KMS-11 (cell line): ENCODE data around the gene PCDHB7.
"Not testable (repeated sequence)": the region's sequence is repeated elsewhere in the genome, so short reads cannot be mapped to it uniquely, and the experiment has no call there.

Experiments used
- H2AFZ ChIP-seq: fragments of 200-600 bp; sonication (generic); 2 replicates; pipeline ENCODE4 v1.6.1; 2016; ENCODE audit warnings: antibody characterized with exemption, mixed run types, low read depth
- H3K27ac ChIP-seq: fragments of 200-600 bp; sonication (generic); 2 replicates; pipeline ENCODE4 v1.6.1; 2016; ENCODE audit warnings: mild to moderate bottlenecking, mixed run types
- H3K27me3 ChIP-seq: fragments of 200-600 bp; sonication (generic); 2 replicates; pipeline ENCODE4 v1.6.1; 2017; ENCODE audit warnings: mild to moderate bottlenecking, low read depth, mixed run types, moderate library complexity; ENCODE audit not compliant: insufficient read depth
- H3K36me3 ChIP-seq: fragments of 200-600 bp; sonication (generic); 2 replicates; pipeline ENCODE4 v1.6.1; 2017; ENCODE audit warnings: mild to moderate bottlenecking, mixed run types; ENCODE audit not compliant: insufficient read depth
- H3K4me1 ChIP-seq: fragments of 200-600 bp; sonication (generic); 2 replicates; pipeline ENCODE4 v1.6.1; 2016; ENCODE audit warnings: mild to moderate bottlenecking, low read depth, mixed run types; ENCODE audit not compliant: poor library complexity, severe bottlenecking
- H3K4me2 ChIP-seq: fragments of 200-600 bp; sonication (generic); 2 replicates; pipeline ENCODE4 v1.7.0; 2016; ENCODE audit warnings: mild to moderate bottlenecking, mixed run types
- H3K4me3 ChIP-seq: fragments of 200-600 bp; sonication (generic); IDR thresholded peaks from 2 replicates; pipeline ENCODE4 v1.6.1; 2017; ENCODE audit warnings: low read depth, low read length, mixed read lengths; ENCODE audit not compliant: insufficient read depth
- H3K79me2 ChIP-seq: fragments of 200-600 bp; sonication (generic); 2 replicates; pipeline ENCODE4 v1.6.1; 2016; ENCODE audit warnings: low read depth, mixed run types; ENCODE audit not compliant: insufficient read depth
- H3K9ac ChIP-seq: fragments of 200-600 bp; sonication (generic); 2 replicates; pipeline ENCODE4 v1.6.1; 2016; ENCODE audit warnings: mild to moderate bottlenecking, mixed run types
- H4K20me1 ChIP-seq: fragments of 200-600 bp; sonication (generic); 2 replicates; pipeline ENCODE4 v1.6.1; 2016; ENCODE audit warnings: mild to moderate bottlenecking, mixed run types; ENCODE audit not compliant: insufficient read depth
- TF ChIP-seq, protein P1 (sequence below): fragments of 200-600 bp; sonication (generic); conservative IDR thresholded peaks from 2 replicates; pipeline ENCODE4 v1.6.1; 2017; ENCODE audit warnings: low read depth, mild to moderate bottlenecking, antibody characterized with exemption, low read length, moderate library complexity, mixed read lengths

PCDHB7 gene

DNA sequence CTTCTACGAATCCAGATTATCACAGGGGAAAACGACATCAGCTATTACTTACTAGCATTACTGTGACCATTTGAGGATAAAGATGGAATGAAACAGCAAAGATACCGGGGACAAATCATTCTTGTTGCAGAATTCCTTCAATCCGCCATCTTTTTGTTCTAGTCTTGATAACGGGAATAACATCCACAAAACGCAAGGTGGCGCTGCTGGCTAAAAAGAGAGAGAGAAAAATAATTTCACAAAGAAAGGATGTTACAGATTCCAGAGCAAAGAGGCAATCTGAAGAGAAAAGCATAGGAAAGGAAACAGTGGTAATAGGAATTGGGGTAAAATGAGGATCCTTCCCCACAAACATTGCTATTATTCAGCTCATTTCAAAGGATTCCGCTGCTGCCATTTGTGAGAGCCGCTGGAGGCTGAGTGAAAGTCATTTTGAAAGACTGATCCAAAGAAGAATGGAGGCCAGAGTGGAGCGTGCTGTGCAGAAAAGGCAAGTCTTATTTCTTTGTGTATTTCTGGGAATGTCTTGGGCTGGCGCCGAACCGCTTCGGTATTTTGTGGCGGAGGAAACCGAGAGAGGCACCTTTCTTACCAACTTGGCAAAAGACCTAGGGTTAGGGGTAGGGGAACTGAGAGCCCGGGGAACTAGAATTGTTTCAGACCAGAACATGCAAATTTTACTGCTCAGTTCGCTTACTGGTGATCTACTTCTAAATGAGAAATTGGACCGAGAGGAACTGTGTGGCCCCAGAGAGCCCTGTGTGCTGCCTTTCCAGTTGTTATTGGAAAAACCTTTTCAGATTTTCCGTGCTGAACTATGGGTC is at the start of gene PCDHB7:
Gene PCDHB7, plus strand, starts transcription at position 264 of the 824 bp plus-strand sequence. Its CDS starts 192 bp downstream, at position 456.
- no peaks in the 10 kb centered on the region for H3K79me2 ChIP-seq
- no peak within 1 kb of the TSS for H3K27ac ChIP-seq
- no peaks in the 10 kb centered on the region for H3K27me3 ChIP-seq
- H4K20me1 ChIP-seq = no peaks in the 10 kb centered on the region
- H3K4me2 ChIP-seq = no peak within 1 kb of the TSS
- H3K9ac ChIP-seq = no peak within 1 kb of the TSS
- H3K4me3 ChIP-seq = no peak within 1 kb of the TSS
- H3K4me1 ChIP-seq = no peaks in the 10 kb centered on the region
- H2AFZ ChIP-seq = no peak within 1 kb of the TSS
- TF ChIP-seq, protein P1, sequence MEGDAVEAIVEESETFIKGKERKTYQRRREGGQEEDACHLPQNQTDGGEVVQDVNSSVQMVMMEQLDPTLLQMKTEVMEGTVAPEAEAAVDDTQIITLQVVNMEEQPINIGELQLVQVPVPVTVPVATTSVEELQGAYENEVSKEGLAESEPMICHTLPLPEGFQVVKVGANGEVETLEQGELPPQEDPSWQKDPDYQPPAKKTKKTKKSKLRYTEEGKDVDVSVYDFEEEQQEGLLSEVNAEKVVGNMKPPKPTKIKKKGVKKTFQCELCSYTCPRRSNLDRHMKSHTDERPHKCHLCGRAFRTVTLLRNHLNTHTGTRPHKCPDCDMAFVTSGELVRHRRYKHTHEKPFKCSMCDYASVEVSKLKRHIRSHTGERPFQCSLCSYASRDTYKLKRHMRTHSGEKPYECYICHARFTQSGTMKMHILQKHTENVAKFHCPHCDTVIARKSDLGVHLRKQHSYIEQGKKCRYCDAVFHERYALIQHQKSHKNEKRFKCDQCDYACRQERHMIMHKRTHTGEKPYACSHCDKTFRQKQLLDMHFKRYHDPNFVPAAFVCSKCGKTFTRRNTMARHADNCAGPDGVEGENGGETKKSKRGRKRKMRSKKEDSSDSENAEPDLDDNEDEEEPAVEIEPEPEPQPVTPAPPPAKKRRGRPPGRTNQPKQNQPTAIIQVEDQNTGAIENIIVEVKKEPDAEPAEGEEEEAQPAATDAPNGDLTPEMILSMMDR = no peak; the same call in 1 of the 2 replicates
- no peaks in the 10 kb centered on the region for H3K36me3 ChIP-seq

DNA sequence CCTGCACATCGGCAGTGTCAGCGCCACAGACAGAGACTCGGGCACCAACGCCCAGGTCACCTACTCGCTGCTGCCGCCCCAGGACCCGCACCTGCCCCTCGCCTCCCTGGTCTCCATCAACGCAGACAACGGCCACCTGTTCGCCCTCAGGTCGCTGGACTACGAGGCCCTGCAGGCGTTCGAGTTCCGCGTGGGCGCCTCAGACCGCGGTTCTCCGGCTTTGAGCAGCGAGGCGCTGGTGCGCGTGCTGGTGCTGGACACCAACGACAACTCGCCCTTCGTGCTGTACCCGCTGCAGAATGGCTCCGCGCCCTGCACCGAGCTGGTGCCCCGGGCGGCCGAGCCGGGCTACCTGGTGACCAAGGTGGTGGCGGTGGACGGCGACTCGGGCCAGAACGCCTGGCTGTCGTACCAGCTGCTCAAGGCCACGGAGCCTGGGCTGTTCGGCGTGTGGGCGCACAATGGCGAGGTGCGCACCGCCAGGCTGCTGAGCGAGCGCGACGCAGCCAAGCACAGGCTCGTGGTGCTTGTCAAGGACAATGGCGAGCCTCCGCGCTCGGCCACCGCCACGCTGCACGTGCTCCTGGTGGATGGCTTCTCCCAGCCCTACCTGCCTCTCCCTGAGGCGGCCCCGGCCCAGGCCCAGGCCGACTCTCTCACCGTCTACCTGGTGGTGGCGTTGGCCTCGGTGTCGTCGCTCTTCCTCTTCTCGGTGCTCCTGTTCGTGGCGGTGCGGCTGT is 48.9 kb upstream of the PCDHB7 start:
- not testable (repeated sequence) for H3K9ac ChIP-seq, H3K4me3 ChIP-seq, H3K27me3 ChIP-seq, H4K20me1 ChIP-seq, H3K4me2 ChIP-seq, H2AFZ ChIP-seq, H3K27ac ChIP-seq, H3K79me2 ChIP-seq, H3K4me1 ChIP-seq, H3K36me3 ChIP-seq

DNA sequence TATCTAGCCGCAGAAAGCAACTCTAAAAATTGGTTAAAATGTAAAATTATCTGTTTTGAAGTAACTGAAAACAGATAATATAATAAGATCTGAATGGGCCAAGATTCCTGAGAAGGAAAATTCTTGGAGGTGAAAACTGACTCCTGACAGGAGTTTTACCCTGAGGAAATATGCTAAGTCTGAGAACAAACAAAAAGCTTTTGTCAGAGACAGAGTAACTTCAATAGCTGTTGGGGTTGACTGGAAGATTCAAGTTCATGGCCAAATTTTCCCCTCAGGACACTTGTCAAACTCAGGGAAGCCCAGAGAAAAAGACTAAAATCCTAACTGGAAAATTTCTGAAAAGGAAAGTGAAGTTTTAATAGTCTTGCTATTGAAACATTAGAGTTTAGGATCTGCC is 45.1 kb upstream of the PCDHB7 start:
- H3K4me2 ChIP-seq = no peak overlapping the region
- TF ChIP-seq, protein P1 = no peak
- no peaks in the 10 kb centered on the region for H4K20me1 ChIP-seq
- no peak overlapping the region for H2AFZ ChIP-seq
- H3K9ac ChIP-seq = no peak overlapping the region
- no peaks in the 10 kb centered on the region for H3K79me2 ChIP-seq
- no peaks in the 10 kb centered on the region for H3K27me3 ChIP-seq
- no peaks in the 10 kb centered on the region for H3K36me3 ChIP-seq
- no peak overlapping the region for H3K27ac ChIP-seq
- no peak overlapping the region for H3K4me3 ChIP-seq
- no peaks in the 10 kb centered on the region for H3K4me1 ChIP-seq

DNA sequence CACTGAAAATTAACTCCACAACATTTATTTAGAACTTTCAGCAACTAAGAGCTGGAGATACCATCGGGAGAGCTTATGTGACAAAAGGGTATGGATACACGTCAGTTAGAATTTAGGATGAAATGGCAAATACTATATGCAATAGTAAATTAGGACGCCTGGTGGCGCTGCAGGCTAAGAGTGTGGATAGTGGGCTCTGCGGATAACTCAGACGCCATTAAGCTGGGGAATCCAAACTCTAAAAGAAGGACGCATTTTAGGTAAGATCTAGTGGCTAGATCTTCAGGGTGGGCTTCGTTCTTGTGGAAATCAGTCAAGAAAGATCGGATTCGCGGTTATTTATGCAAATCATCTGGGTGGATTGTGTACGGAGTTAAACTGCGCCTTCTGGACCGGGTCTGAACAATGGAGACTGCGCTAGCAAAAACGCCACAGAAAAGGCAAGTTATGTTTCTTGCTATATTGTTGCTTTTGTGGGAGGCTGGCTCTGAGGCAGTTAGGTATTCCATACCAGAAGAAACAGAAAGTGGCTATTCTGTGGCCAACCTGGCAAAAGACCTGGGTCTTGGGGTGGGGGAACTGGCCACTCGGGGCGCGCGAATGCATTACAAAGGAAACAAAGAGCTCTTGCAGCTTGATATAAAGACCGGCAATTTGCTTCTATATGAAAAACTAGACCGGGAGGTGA is 37.3 kb upstream of the PCDHB7 start, which contains the start of gene PCDHB5:
Gene PCDHB5, plus strand, starts transcription at position 177 of the 688 bp plus-strand sequence. Its CDS starts 229 bp downstream, at position 406.
- Histone ChIP-seq H3K4me1 (no peaks in the 10 kb centered on the region), H3K27me3 (no peaks in the 10 kb centered on the region), H3K9ac (no peak within 1 kb of the TSS), H4K20me1 (no peaks in the 10 kb centered on the region), H3K79me2 (no peaks in the 10 kb centered on the region), H3K36me3 (no peaks in the 10 kb centered on the region), H3K27ac (no peak within 1 kb of the TSS), H3K4me3 (no peak within 1 kb of the TSS), H2AFZ (no peak within 1 kb of the TSS), H3K4me2 (no peak within 1 kb of the TSS)
- TF ChIP-seq, protein P1 = no peak; the same call in 1 of the 2 replicates
